GM18858 (cell line): Measurements from ENCODE around the gene C15orf62.

Experiments used
- ATAC-seq: cut with Tn5 transposase; IDR thresholded peaks from one replicate; pipeline ENCODE4 v1.9.1; 2021; ENCODE audit not compliant: unreplicated experiment

C15orf62 gene

GRCh38 chr15:40808861-40809450 is 39.2 kb downstream of the C15orf62 start:
- ATAC-seq: no peak

- no peak for ATAC-seq
Observed at GRCh38 chr15:40812721-40813425, 43.1 kb downstream of the C15orf62 start.

GRCh38 chr15:40815042-40815698 is 45.4 kb downstream of the C15orf62 start:
- no peak for ATAC-seq

- no peak for ATAC-seq
Observed at GRCh38 chr15:40819048-40819447, 49.3 kb downstream of the C15orf62 start.

GRCh38 chr15:40821195-40821594 is 51.4 kb downstream of the C15orf62 start:
- no peak for ATAC-seq
